H1 (cell line): ENCODE data around the gene SURF4. TPM values are rescaled to one million over a fixed set of nuclear protein-coding genes. Genes with fewer than 3 reads are reported as not detected.

Source experiments
- CTCF ChIA-PET: fragments of 300-600 bp; sonication (Branson Sonifier 250); formaldehyde crosslinking; loops from one replicate; lab custom pipeline; 2021; ENCODE audit not compliant: partially characterized antibody; lab: Charles Lee
- POLR2A ChIA-PET: fragments of 300-600 bp; sonication (Branson Sonifier 250); formaldehyde crosslinking; loops from one replicate; lab custom pipeline; 2021; ENCODE audit warnings: inconsistent platforms; ENCODE audit not compliant: partially characterized antibody; lab: Charles Lee
- DNase-seq, 2 experiments: peaks; one replicate each; pipeline versions ENCODE4 v3.0.0 to v3.0.0-alpha.2; 2010 to 2022; ENCODE audit warnings: low spot score in 2 of 2, low read depth in 1 of 2, mixed read lengths in 1 of 2
- FAIRE-seq: peaks from 2 replicates; lab custom pipeline; 2011; peaks lifted over from hg19 to GRCh38; lab: Jason Lieb, UNC
- H2AFZ ChIP-seq: 2 replicates; pipeline ENCODE4 v1.8.1; 2012; ENCODE audit warnings: low read length, inconsistent platforms
- H2AK5ac ChIP-seq: 2 replicates; pipeline ENCODE4 v1.6.1; 2013; ENCODE audit warnings: low read depth, low read length
- H2BK120ac ChIP-seq: replicated peaks from 2 replicates; pipeline ENCODE3; 2013; ENCODE audit warnings: low read depth, low read length, inconsistent platforms
- H2BK12ac ChIP-seq: 2 replicates; pipeline ENCODE4 v1.6.1; 2013; ENCODE audit warnings: low read depth, low read length
- H2BK15ac ChIP-seq: 2 replicates; pipeline ENCODE4 v1.6.1; 2013; ENCODE audit warnings: low read length
- H2BK20ac ChIP-seq: 2 replicates; pipeline ENCODE4 v1.6.1; 2013; ENCODE audit warnings: low read length
- H2BK5ac ChIP-seq: 2 replicates; pipeline ENCODE4 v1.6.1; 2013; ENCODE audit warnings: low read depth, low read length
- H3K14ac ChIP-seq: 2 replicates; pipeline ENCODE4 v1.6.1; 2013; ENCODE audit warnings: inconsistent platforms; ENCODE audit not compliant: insufficient read length
- H3K18ac ChIP-seq: 2 replicates; pipeline ENCODE4 v1.6.1; 2013; ENCODE audit warnings: low read length; ENCODE audit errors: extremely low read depth
- H3K23ac ChIP-seq: 2 replicates; pipeline ENCODE4 v1.6.1; 2013; ENCODE audit warnings: inconsistent platforms; ENCODE audit not compliant: insufficient read length
- H3K23me2 ChIP-seq: 2 replicates; pipeline ENCODE4 v1.6.1; 2013; ENCODE audit warnings: low read depth, low read length
- H3K27ac ChIP-seq: 2 replicates; pipeline ENCODE4 v1.6.1; 2011; ENCODE audit warnings: low read depth, low read length, inconsistent platforms
- H3K27me3 ChIP-seq, 4 experiments: replicated peaks in 1 of 4; 1 replicate in 1 of 4; 2 replicates in 3 of 4; pipeline versions ENCODE4 v1.6.1 to v1.8.1; 2011 to 2013; ENCODE audit warnings: low read length in 3 of 4, mild to moderate bottlenecking in 3 of 4, inconsistent platforms in 2 of 4, mixed read lengths in 2 of 4, moderate library complexity in 1 of 4; ENCODE audit not compliant: control insufficient read depth in 3 of 4, insufficient read depth in 3 of 4; ENCODE audit errors: extremely low read depth in 1 of 4
- H3K36me3 ChIP-seq, 4 experiments: 2 replicates each; pipeline versions ENCODE4 v1.6.1 to v1.8.1; 2011 to 2013; ENCODE audit warnings: mild to moderate bottlenecking in 4 of 4, low read length in 3 of 4, moderate library complexity in 2 of 4, control low read depth in 1 of 4, inconsistent platforms in 1 of 4; ENCODE audit not compliant: insufficient read depth in 4 of 4, control insufficient read depth in 2 of 4
- H3K4ac ChIP-seq: replicated peaks from 2 replicates; pipeline ENCODE3; 2013; ENCODE audit warnings: low read length, low read depth, mixed read lengths, inconsistent platforms; ENCODE audit not compliant: insufficient read length
- H3K4me1 ChIP-seq, 4 experiments: replicated peaks in 1 of 4; 1 replicate in 1 of 4; 2 replicates in 3 of 4; pipeline versions ENCODE4 v1.6.1 to v1.8.1; 2011 to 2013; ENCODE audit warnings: low read length in 3 of 4, inconsistent platforms in 2 of 4, mixed read lengths in 1 of 4; ENCODE audit not compliant: insufficient read depth in 4 of 4, control insufficient read depth in 3 of 4
- H3K4me2 ChIP-seq, 2 experiments: 2 replicates each; pipeline versions ENCODE4 v1.6.1 to v1.8.1; 2011 to 2013; ENCODE audit warnings: low read depth in 2 of 2, low read length in 2 of 2, control low read depth in 1 of 2, inconsistent platforms in 1 of 2, mild to moderate bottlenecking in 1 of 2; ENCODE audit not compliant: insufficient read depth in 1 of 2
- H3K4me3 ChIP-seq, 4 experiments: fragments of 200-600, 300-600 bp in 1 of 4; sonication (generic), shearing (Covaris generic), sonication (Bioruptor Twin) in 1 of 4; 2 replicates each; pipeline versions ENCODE4 v1.5.1 to v1.8.1; 2011 to 2016; ENCODE audit warnings: low read length in 4 of 4, low read depth in 3 of 4, control low read depth in 2 of 4, inconsistent platforms in 2 of 4, mild to moderate bottlenecking in 2 of 4, mixed read lengths in 1 of 4, moderate library complexity in 1 of 4; ENCODE audit not compliant: insufficient read depth in 2 of 4; ENCODE audit errors: extremely low read depth in 1 of 4
- H3K56ac ChIP-seq: replicated peaks from 2 replicates; pipeline ENCODE3; 2013; ENCODE audit warnings: low read depth, mild to moderate bottlenecking, mixed read lengths, low read length, inconsistent platforms; ENCODE audit not compliant: insufficient read length
- H3K79me1 ChIP-seq: 2 replicates; pipeline ENCODE4 v1.6.1; 2013; ENCODE audit warnings: low read depth, low read length, control low read depth
- H3K79me2 ChIP-seq, 2 experiments: 2 replicates each; pipeline versions ENCODE4 v1.6.1 to v1.8.1; 2012 to 2013; ENCODE audit warnings: low read length in 2 of 2, mild to moderate bottlenecking in 2 of 2, inconsistent platforms in 1 of 2; ENCODE audit not compliant: insufficient read depth in 2 of 2, control insufficient read depth in 1 of 2
- H3K9ac ChIP-seq, 4 experiments: replicated peaks in 1 of 4; 1 replicate in 1 of 4; 2 replicates in 3 of 4; pipeline versions ENCODE4 v1.6.1 to v1.8.1; 2011 to 2013; ENCODE audit warnings: low read depth in 3 of 4, low read length in 3 of 4, control low read depth in 2 of 4, mild to moderate bottlenecking in 2 of 4, moderate library complexity in 2 of 4, inconsistent platforms in 1 of 4; ENCODE audit errors: extremely low read depth in 1 of 4
- H3K9me3 ChIP-seq, 2 experiments: 2 replicates each; pipeline versions ENCODE4 v1.6.1 to v1.8.1; 2012 to 2013; ENCODE audit warnings: mild to moderate bottlenecking in 2 of 2, moderate library complexity in 2 of 2, control low read depth in 1 of 2, inconsistent platforms in 1 of 2, low read depth in 1 of 2, low read length in 1 of 2, mixed read lengths in 1 of 2; ENCODE audit not compliant: insufficient read depth in 2 of 2
- H4K20me1 ChIP-seq, 2 experiments: replicated peaks in 1 of 2; 2 replicates each; pipeline versions ENCODE3 to v1.8.1; 2011 to 2013; ENCODE audit warnings: inconsistent platforms in 2 of 2, low read length in 2 of 2, mild to moderate bottlenecking in 1 of 2; ENCODE audit not compliant: insufficient read depth in 2 of 2, control insufficient read depth in 1 of 2
- H4K5ac ChIP-seq: 2 replicates; pipeline ENCODE4 v1.6.1; 2013; ENCODE audit warnings: low read length, low read depth, mixed read lengths, inconsistent platforms; ENCODE audit not compliant: insufficient read length
- H4K8ac ChIP-seq: 2 replicates; pipeline ENCODE4 v1.8.0; 2013; ENCODE audit warnings: mild to moderate bottlenecking, moderate library complexity, low read length, inconsistent platforms; ENCODE audit not compliant: insufficient read depth; ENCODE audit errors: extremely low read depth
- H4K91ac ChIP-seq: replicated peaks from 2 replicates; pipeline ENCODE3; 2013; ENCODE audit warnings: low read length, mixed read lengths, inconsistent platforms; ENCODE audit not compliant: insufficient read length
- BACH1 ChIP-seq: IDR thresholded peaks from 2 replicates; pipeline ENCODE4 v1.6.1; 2012; ENCODE audit warnings: low read length, improper control_type of control experiment
- CEBPB ChIP-seq: IDR thresholded peaks from 2 replicates; pipeline ENCODE4 v1.6.1; 2012; ENCODE audit warnings: low read depth, low read length
- ZNF274 ChIP-seq: IDR thresholded peaks from 2 replicates; pipeline ENCODE4 v1.7.0; 2012; ENCODE audit warnings: low read length, borderline replicate concordance; ENCODE audit errors: extremely low read depth
- WGBS, 2 experiments: shearing (Covaris generic) in 1 of 2; methylation state at CpG; one replicate each; pipeline versions ENCODE4 v1.1.6 to v1.1.7; 2013 to 2015; ENCODE audit warnings: low lambda C conversion rate in 2 of 2, mixed read lengths in 2 of 2, inconsistent platforms in 1 of 2, low coverage in 1 of 2, missing lambda C conversion rate in 1 of 2; ENCODE audit not compliant: insufficient replicate concordance in 2 of 2, insufficient coverage in 1 of 2, insufficient read length in 1 of 2; ENCODE audit errors: extremely low coverage in 1 of 2, missing lambda C conversion rate in 1 of 2; 5-methylcytosine and 5-hydroxymethylcytosine counted together
- polyA plus RNA-seq, 7 experiments: library from polyadenylated mRNA; depleted of rRNA in 3 of 7; stranded (reverse) in 5 of 7; unstranded in 2 of 7; fragments of >200 nt in 5 of 7; fragments of 200-250 nt in 2 of 7; gene quantifications; 1 replicate in 5 of 7; 2 replicates in 1 of 7; 4 replicates in 1 of 7; pipeline versions ENCODE4 v1.2.1 to v1.2.3, GENCODE V29; 2011 to 2013; ENCODE audit warnings: missing spikeins in 2 of 7, mixed read lengths in 2 of 7
- total RNA-seq: library from RNA; stranded (reverse); fragmentation: NEBNext Ultra II Directional; extraction: Animal tissue kit (Norgen Biotek cat#: 25700); gene quantifications from 2 replicates; pipeline ENCODE4 v1.2.1, GENCODE V29; 2021

Gene SURF4
- total and polyA plus RNA-seq, 2 of the 8 experiments (the other 6 are each of a cell fraction or from before 2014, with no cell fraction given): 176 to 182 TPM

GRCh38 chr9:133402689-133403088, 26.8 kb upstream of the SURF4 start:
- Histone ChIP-seq H3K4ac (no peak overlapping the region), H3K36me3 (peaks cover 9 to 16% (median 14%) of the 10 kb centered on the region in 4 experiments; a peak in 6 of 8 replicates), H3K9me3 (no peaks in the 10 kb centered on the region), H2BK12ac (no peak overlapping the region), H3K23ac (no peak overlapping the region), H2BK120ac (no peak overlapping the region), H3K18ac (no peak overlapping the region), H4K91ac (no peak overlapping the region), H2AFZ (no peak overlapping the region), H4K8ac (0 out of 2 replicates have a peak overlapping the region, but pooled peaks have one; percentile 14), H3K27ac (no peak overlapping the region), H3K27me3 (no peaks in the 10 kb centered on the region), H4K5ac (no peak overlapping the region), H3K79me1 (no peaks in the 10 kb centered on the region), H3K4me1 (no peaks in the 10 kb centered on the region), H4K20me1 (peaks cover 13 to 18% of the 10 kb centered on the region in 2 experiments), H3K23me2 (no peaks in the 10 kb centered on the region), H3K4me3 (no peak overlapping the region), H3K56ac (no peak overlapping the region), H3K79me2 (no peaks in the 10 kb centered on the region), H3K9ac (no peak overlapping the region), H2BK20ac (no peak overlapping the region), H3K4me2 (no peak overlapping the region), H2AK5ac (no peak overlapping the region), H3K14ac (no peak overlapping the region), H2BK5ac (no peak overlapping the region), H2BK15ac (no peak overlapping the region)
- no peak for TF ChIP-seq CEBPB
- TF ChIP-seq BACH1: no peak
- no peak for TF ChIP-seq ZNF274
- no peak for DNase-seq
- ChIA-PET CTCF (interaction anchor here (0.7 to 4.6 kb wide), 18 partner anchors 7 to 214 kb away, joined by 3 to 32 read pairs (median 5); partner anchors contain the start of genes ADAMTS13, SURF1 and SURF2), POLR2A (interaction anchor here (0.9 to 5.6 kb wide), 8 partner anchors 8 to 49 kb away, joined by 3 to 31 read pairs (median 4); no protein-coding TSS in a partner anchor)
- 83% methylated on average over 6 of the region's 7 CpGs; no CpG with 5 or more reads in 1 of the 2 experiments for WGBS, 2 experiments
- no peak for FAIRE-seq
